ENCODE measurements around the gene CEP57L1. TPM values are rescaled to one million over a fixed set of nuclear protein-coding genes. Genes with fewer than 3 reads are reported as not detected.

The CEP57L1 gene
- total RNA-seq, 1 experiment from 2014 or later = 28.2 TPM

DNA sequence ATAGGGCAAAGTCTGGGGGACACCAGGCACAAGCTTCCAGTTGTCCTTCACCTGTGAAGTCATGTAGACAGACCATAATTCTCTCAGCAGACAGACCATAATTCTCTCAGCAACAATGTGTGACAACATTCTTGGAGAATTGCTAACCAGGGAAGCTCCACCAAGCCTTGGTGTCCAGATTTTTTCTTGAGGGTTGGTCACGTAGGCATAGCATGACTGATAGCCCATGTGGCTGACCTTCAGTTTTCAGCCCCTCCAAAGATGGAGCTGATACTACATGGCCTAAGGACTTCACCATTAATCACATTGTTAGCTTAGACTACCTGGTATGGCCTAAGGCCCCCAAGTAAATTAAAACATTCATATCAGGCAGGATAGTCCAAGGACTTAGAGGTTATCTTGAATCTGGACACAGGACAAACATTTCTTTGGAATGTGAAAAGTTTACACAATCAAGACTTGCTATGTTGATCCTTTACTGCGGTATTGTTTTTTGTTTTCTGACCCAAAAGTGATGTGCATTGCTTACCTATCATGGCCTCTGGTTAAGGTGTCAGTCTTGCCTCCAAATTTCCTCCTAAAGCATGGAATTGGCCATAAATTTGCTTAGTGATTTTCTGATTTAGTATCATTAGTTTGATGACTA is 76.9 kb downstream of the CEP57L1 start:
- Histone ChIP-seq H3K9me2 (replicated peaks; ENCODE audit: insufficient read depth, low read length) (no peaks in the 10 kb centered on the region), H3K27ac (ENCODE audit: low read length) (no peak overlapping the region), H3K9me3 (ENCODE audit: low read length) (no peaks in the 10 kb centered on the region), H3K4me1 (ENCODE audit: low read length) (no peaks in the 10 kb centered on the region), H3K4me3 (ENCODE audit: low read length) (no peak overlapping the region), H4K20me1 (ENCODE audit: insufficient read depth, low read depth, low read length) (no peaks in the 10 kb centered on the region), H3K36me3 (ENCODE audit: insufficient read depth, low read length) (no peaks in the 10 kb centered on the region), H3K9ac (ENCODE audit: low read length) (no peak overlapping the region), H3K4me2 (ENCODE audit: low read depth, low read length, poor library complexity, severe bottlenecking) (no peak overlapping the region), H3K79me2 (ENCODE audit: low read length) (no peaks in the 10 kb centered on the region), H3K27me3 (ENCODE audit: low read length) (no peaks in the 10 kb centered on the region), H2AFZ (ENCODE audit: low read length) (no peak overlapping the region)
- DNase-seq = no peak

DNA sequence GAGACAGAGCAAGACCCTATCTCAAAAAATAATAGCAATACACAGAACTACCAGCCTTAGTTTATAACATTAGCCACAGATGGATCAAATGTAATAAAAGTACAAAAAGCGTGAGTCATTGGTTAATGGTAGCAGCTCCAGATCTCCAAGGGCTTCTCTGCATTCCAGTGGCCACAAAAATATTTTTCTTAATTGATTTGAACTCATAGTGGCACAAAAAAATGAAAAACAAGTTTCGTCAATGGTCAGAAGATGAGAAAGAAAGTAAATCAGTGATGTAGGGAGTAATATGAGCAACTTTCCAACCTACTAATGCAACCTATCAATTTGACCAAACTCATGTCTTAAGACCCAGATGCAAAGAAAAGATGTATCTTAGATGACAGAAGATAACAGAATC is 79.6 kb downstream of the CEP57L1 start:
- Histone ChIP-seq H3K27ac (ENCODE audit: low read length) (no peak overlapping the region), H3K4me2 (ENCODE audit: low read depth, low read length, poor library complexity, severe bottlenecking) (no peak overlapping the region)
- DNase-seq = no peak

DNA sequence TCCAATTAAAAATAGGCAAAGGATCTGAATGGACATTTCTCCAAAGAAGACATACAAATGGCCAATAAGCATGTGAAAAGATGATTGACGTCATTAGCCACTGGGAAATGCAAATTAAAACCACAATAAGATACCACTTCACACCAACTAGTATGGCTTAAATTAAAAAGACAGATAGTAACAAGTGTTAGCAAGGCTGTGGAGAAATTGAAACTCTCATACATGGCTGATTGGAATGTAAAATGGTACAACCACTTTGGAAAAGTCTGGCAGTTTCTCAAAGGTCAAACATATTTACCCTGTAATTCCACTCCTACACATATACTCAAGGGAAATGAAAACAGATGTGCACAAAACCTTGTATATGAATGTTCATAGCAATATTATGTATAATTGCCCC is 83.6 kb downstream of the CEP57L1 start:
- Histone ChIP-seq H3K9me3 (ENCODE audit: low read length) (no peaks in the 10 kb centered on the region), H3K9me2 (replicated peaks; ENCODE audit: insufficient read depth, low read length) (no peaks in the 10 kb centered on the region), H3K9ac (ENCODE audit: low read length) (no peak overlapping the region), H3K4me1 (ENCODE audit: low read length) (peaks cover 6% of the 10 kb centered on the region; the same call in 1 of the 2 replicates), H3K27me3 (ENCODE audit: low read length) (no peaks in the 10 kb centered on the region), H2AFZ (ENCODE audit: low read length) (no peak overlapping the region), H3K27ac (ENCODE audit: low read length) (no peak overlapping the region), H3K4me2 (ENCODE audit: low read depth, low read length, poor library complexity, severe bottlenecking) (no peak overlapping the region), H3K36me3 (ENCODE audit: insufficient read depth, low read length) (no peaks in the 10 kb centered on the region), H3K4me3 (ENCODE audit: low read length) (no peak overlapping the region), H3K79me2 (ENCODE audit: low read length) (no peaks in the 10 kb centered on the region), H4K20me1 (ENCODE audit: insufficient read depth, low read depth, low read length) (no peaks in the 10 kb centered on the region)
- no peak for DNase-seq

More for the DNA sequence above, 79.6 kb downstream of the CEP57L1 start:
- Histone ChIP-seq H3K36me3 (ENCODE audit: insufficient read depth, low read length) (no peaks in the 10 kb centered on the region), H3K9ac (ENCODE audit: low read length) (no peak overlapping the region), H3K27me3 (ENCODE audit: low read length) (no peaks in the 10 kb centered on the region), H2AFZ (ENCODE audit: low read length) (no peak overlapping the region), H3K4me1 (ENCODE audit: low read length) (no peaks in the 10 kb centered on the region), H3K9me2 (replicated peaks; ENCODE audit: insufficient read depth, low read length) (no peaks in the 10 kb centered on the region), H3K4me3 (ENCODE audit: low read length) (no peak overlapping the region), H3K9me3 (ENCODE audit: low read length) (no peaks in the 10 kb centered on the region), H3K79me2 (ENCODE audit: low read length) (no peaks in the 10 kb centered on the region), H4K20me1 (ENCODE audit: insufficient read depth, low read depth, low read length) (no peaks in the 10 kb centered on the region)

DNA sequence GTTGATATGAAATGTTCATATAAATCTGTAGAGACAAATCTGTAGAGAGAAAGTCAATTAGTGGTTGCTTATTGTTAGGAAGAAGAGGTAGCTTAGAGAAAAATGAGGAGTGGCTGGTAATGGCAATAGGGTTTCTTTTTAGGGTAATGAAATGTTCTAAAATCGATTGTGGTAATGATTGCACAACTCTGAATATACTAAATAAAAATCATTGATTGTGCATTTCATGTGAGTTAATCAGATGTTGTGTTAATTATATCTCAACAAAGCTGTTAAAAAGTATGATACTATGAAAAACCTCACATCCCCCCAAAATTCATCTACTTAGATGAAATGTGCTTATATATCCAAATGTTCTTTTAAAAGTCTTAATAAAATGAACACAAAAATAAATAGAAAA is 84.2 kb downstream of the CEP57L1 start:
- no peak overlapping the region for H3K4me3 ChIP-seq (ENCODE audit: low read length)
- no peaks in the 10 kb centered on the region for H3K9me3 ChIP-seq (ENCODE audit: low read length)
- H3K9me2 ChIP-seq (replicated peaks; ENCODE audit: insufficient read depth, low read length) = no peaks in the 10 kb centered on the region
- no peaks in the 10 kb centered on the region for H3K79me2 ChIP-seq (ENCODE audit: low read length)
- no peak for DNase-seq
- H3K4me2 ChIP-seq (ENCODE audit: low read depth, low read length, poor library complexity, severe bottlenecking) = no peak overlapping the region
- H3K9ac ChIP-seq (ENCODE audit: low read length) = no peak overlapping the region
- H2AFZ ChIP-seq (ENCODE audit: low read length) = no peak overlapping the region
- H3K4me1 ChIP-seq (ENCODE audit: low read length) = peaks cover 11% of the 10 kb centered on the region
- no peaks in the 10 kb centered on the region for H3K27me3 ChIP-seq (ENCODE audit: low read length)
- H4K20me1 ChIP-seq (ENCODE audit: insufficient read depth, low read depth, low read length) = no peaks in the 10 kb centered on the region
- H3K36me3 ChIP-seq (ENCODE audit: insufficient read depth, low read length) = no peaks in the 10 kb centered on the region
- no peak overlapping the region for H3K27ac ChIP-seq (ENCODE audit: low read length)

DNA sequence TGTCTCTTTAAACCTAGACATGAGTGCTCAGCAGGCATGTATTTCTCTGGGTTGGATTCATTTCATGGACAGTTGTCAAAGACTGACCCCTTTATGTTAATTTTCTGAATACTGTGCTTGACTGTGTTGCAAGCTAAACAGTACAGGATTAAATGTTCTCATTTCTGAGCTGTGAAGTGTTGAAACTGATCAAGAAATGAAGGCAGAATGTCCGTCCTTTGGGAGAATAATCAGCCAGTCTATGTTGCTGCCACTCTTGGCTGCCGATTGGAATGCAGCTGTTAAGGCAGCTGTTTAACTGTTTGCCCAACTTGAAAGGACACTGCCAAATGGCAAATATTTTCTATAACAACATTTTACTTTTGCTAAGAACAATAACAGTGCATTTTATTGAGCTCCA is 87.3 kb downstream of the CEP57L1 start:
- no peak overlapping the region for H3K9ac ChIP-seq (ENCODE audit: low read length)

DNA sequence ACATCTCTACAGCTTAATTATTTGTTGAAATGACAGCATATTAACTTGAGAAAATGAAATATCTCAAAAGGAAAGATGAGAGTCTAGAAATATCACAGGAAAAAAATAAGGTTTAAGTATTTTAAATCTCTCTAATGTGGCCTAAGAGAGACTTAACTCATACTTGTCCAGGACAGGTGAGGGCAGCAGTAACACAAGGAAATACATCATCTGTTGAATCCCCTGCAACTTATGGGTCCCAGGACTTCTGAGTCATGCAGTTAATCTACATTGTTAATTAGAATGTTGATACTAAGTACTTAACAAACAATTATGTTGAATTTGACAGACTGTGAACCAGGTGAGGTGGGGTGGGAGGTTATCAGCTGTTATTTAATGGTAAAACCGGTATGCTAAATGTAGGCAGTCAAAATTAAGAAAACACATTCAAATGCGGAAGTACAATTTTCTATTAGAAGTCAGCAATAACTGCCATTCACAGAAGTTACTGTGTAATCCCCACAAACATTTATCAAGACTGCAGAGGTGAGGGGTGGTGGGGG is 87.9 kb downstream of the CEP57L1 start:
- Histone ChIP-seq H3K36me3 (ENCODE audit: insufficient read depth, low read length) (no peaks in the 10 kb centered on the region), H3K27ac (ENCODE audit: low read length) (no peak overlapping the region), H3K9me3 (ENCODE audit: low read length) (no peaks in the 10 kb centered on the region), H3K9ac (ENCODE audit: low read length) (no peak overlapping the region), H3K4me3 (ENCODE audit: low read length) (no peak overlapping the region), H3K79me2 (ENCODE audit: low read length) (no peaks in the 10 kb centered on the region), H3K9me2 (replicated peaks; ENCODE audit: insufficient read depth, low read length) (no peaks in the 10 kb centered on the region), H4K20me1 (ENCODE audit: insufficient read depth, low read depth, low read length) (no peaks in the 10 kb centered on the region), H3K27me3 (ENCODE audit: low read length) (no peaks in the 10 kb centered on the region), H3K4me2 (ENCODE audit: low read depth, low read length, poor library complexity, severe bottlenecking) (no peak overlapping the region), H2AFZ (ENCODE audit: low read length) (no peak overlapping the region), H3K4me1 (ENCODE audit: low read length) (peaks cover 22% of the 10 kb centered on the region)
- DNase-seq = no peak

More for the DNA sequence above, 87.3 kb downstream of the CEP57L1 start:
- no peak overlapping the region for H3K4me3 ChIP-seq (ENCODE audit: low read length)
- no peaks in the 10 kb centered on the region for H3K9me3 ChIP-seq (ENCODE audit: low read length)
- DNase-seq = no peak
- H3K79me2 ChIP-seq (ENCODE audit: low read length) = no peaks in the 10 kb centered on the region
- H3K9me2 ChIP-seq (replicated peaks; ENCODE audit: insufficient read depth, low read length) = no peaks in the 10 kb centered on the region
- peaks cover 22% of the 10 kb centered on the region for H3K4me1 ChIP-seq (ENCODE audit: low read length)
- no peaks in the 10 kb centered on the region for H3K36me3 ChIP-seq (ENCODE audit: insufficient read depth, low read length)
- H3K4me2 ChIP-seq (ENCODE audit: low read depth, low read length, poor library complexity, severe bottlenecking) = no peak overlapping the region
- no peaks in the 10 kb centered on the region for H3K27me3 ChIP-seq (ENCODE audit: low read length)
- H2AFZ ChIP-seq (ENCODE audit: low read length) = no peak overlapping the region
- H4K20me1 ChIP-seq (ENCODE audit: insufficient read depth, low read depth, low read length) = no peaks in the 10 kb centered on the region
- no peak overlapping the region for H3K27ac ChIP-seq (ENCODE audit: low read length)

DNA sequence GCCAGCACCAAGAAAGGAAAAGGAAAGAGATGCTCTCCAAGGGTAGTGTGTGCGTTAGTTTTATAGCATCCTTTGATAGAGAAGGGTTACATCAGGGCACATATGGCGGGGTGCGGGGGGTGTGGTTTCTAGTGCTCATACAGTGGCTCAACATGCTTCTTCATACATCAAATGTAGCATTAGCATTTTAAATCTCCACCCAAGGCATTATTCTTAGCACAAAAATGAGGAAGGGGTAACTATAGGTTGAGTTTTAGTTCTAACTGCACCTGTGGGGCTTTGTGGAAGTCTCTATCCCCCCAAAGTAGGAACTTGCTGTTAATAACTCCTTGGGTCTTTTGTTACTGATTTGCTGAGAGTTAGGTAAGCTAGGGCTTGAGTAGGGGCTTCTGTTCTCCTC is 89.3 kb downstream of the CEP57L1 start:
- Histone ChIP-seq H3K9me3 (ENCODE audit: low read length) (no peaks in the 10 kb centered on the region), H3K27me3 (ENCODE audit: low read length) (no peaks in the 10 kb centered on the region), H3K4me3 (ENCODE audit: low read length) (no peak overlapping the region; the same call in 1 of the 2 replicates), H3K79me2 (ENCODE audit: low read length) (no peaks in the 10 kb centered on the region), H4K20me1 (ENCODE audit: insufficient read depth, low read depth, low read length) (no peaks in the 10 kb centered on the region), H3K27ac (ENCODE audit: low read length) (no peak overlapping the region), H3K4me2 (ENCODE audit: low read depth, low read length, poor library complexity, severe bottlenecking) (peak overlapping the region; percentile 24), H2AFZ (ENCODE audit: low read length) (no peak overlapping the region), H3K36me3 (ENCODE audit: insufficient read depth, low read length) (no peaks in the 10 kb centered on the region), H3K9ac (ENCODE audit: low read length) (no peak overlapping the region), H3K9me2 (replicated peaks; ENCODE audit: insufficient read depth, low read length) (no peaks in the 10 kb centered on the region), H3K4me1 (ENCODE audit: low read length) (peaks cover 22% of the 10 kb centered on the region)
- DNase-seq = peak; percentile 54

DNA sequence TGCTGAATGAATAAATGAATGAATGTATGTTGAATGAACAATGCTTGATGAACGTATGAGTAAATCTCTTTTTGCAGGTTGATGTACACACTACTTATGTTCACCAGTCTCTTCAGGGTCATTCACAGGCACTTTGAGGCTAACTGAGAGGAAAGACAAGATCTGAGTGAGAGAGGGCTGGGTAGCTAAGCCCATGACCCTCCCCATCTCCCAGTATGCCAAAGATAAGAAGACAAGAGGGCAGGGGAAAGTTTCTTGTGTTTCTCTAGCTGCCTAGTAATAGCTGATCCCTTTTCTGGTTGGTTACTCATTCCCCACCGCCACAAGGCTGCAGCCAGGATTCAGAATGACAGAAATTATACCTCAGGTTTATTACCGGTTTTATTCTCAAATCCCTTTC is 90.7 kb downstream of the CEP57L1 start:
- H4K20me1 ChIP-seq (ENCODE audit: insufficient read depth, low read depth, low read length) = no peaks in the 10 kb centered on the region
- H2AFZ ChIP-seq (ENCODE audit: low read length) = no peak overlapping the region
- H3K36me3 ChIP-seq (ENCODE audit: insufficient read depth, low read length) = no peaks in the 10 kb centered on the region
- no peaks in the 10 kb centered on the region for H3K27me3 ChIP-seq (ENCODE audit: low read length)
- H3K4me3 ChIP-seq (ENCODE audit: low read length) = no peak overlapping the region
- no peak overlapping the region for H3K27ac ChIP-seq (ENCODE audit: low read length)
- H3K79me2 ChIP-seq (ENCODE audit: low read length) = no peaks in the 10 kb centered on the region
- no peak overlapping the region for H3K9ac ChIP-seq (ENCODE audit: low read length)
- H3K9me2 ChIP-seq (replicated peaks; ENCODE audit: insufficient read depth, low read length) = no peaks in the 10 kb centered on the region
- no peak for DNase-seq
- no peak overlapping the region for H3K4me2 ChIP-seq (ENCODE audit: low read depth, low read length, poor library complexity, severe bottlenecking)
- H3K4me1 ChIP-seq (ENCODE audit: low read length) = peaks cover 22% of the 10 kb centered on the region
- H3K9me3 ChIP-seq (ENCODE audit: low read length) = no peaks in the 10 kb centered on the region
